ENCODE measurements around the gene MUC22. TPM values are rescaled to one million over a fixed set of nuclear protein-coding genes. Genes with fewer than 3 reads are reported as not detected.

MUC22 gene
- total RNA-seq, 1 experiment from 2014 or later, result not detected

- H3K79me2 ChIP-seq (ENCODE audit: low read length), result no peaks in the 10 kb centered on the region
- H3K36me3 ChIP-seq (ENCODE audit: low read depth, low read length), result no peaks in the 10 kb centered on the region
- H2AFZ ChIP-seq (ENCODE audit: low read length), result no peak overlapping the region
- ChIA-PET CTCF (no interaction called here), POLR2A (ENCODE audit: unreplicated experiment) (no interaction called here)
- no peak overlapping the region for H3K4me2 ChIP-seq (ENCODE audit: low read length)
- no peaks in the 10 kb centered on the region for H3K9me3 ChIP-seq (ENCODE audit: low read length)
- intact Hi-C loops (cut with micrococcal nuclease), result loop anchor here (10.0 kb wide), 1 partner anchor 51 kb away; the partner anchor contains the start of gene SFTA2
- no peak for DNase-seq
- H3K4me1 ChIP-seq (ENCODE audit: insufficient read depth, low read length), result 0 out of 2 replicates have a peak, but pooled peaks cover 3% of the 10 kb centered on the region
- H3K27me3 ChIP-seq (ENCODE audit: low read length), result no peaks in the 10 kb centered on the region
- H3K9me2 ChIP-seq (replicated peaks; ENCODE audit: low read length), result no peaks in the 10 kb centered on the region
- no peaks in the 10 kb centered on the region for H4K20me1 ChIP-seq (ENCODE audit: low read length)
- BruUV-seq (replicated peaks), result no TSS peak
- H3K9ac ChIP-seq (ENCODE audit: low read length), result no peak overlapping the region
- H3K4me3 ChIP-seq (ENCODE audit: low read length), result no peak overlapping the region
- H3K27ac ChIP-seq (ENCODE audit: low read length), result no peak overlapping the region
- H3F3A ChIP-seq (ENCODE audit: low read length, unreplicated experiment), result no peaks in the 10 kb centered on the region
- no peak for ATAC-seq
- no peak for TF ChIP-seq EZH2 (IDR thresholded peaks at IDR 0.05; ENCODE audit: low read length, unreplicated experiment)
- no peak for TF ChIP-seq EZH2phosphoT487 (IDR thresholded peaks at IDR 0.05; ENCODE audit: borderline replicate concordance, low read length)
- TF ChIP-seq CTCF (conservative IDR thresholded peaks at IDR 0.05; ENCODE audit: low read depth, low read length), result no peak
Measured at GRCh38 chr6:30985490-30985889, 24.8 kb upstream of the MUC22 start.

GRCh38 chr6:30987304-30987703 lies 23.0 kb upstream of the MUC22 start:
- H3K9me2 ChIP-seq (replicated peaks; ENCODE audit: low read length), result no peaks in the 10 kb centered on the region
- H3K4me1 ChIP-seq (ENCODE audit: insufficient read depth, low read length), result no peaks in the 10 kb centered on the region
- POLR2A ChIA-PET (ENCODE audit: unreplicated experiment), result no interaction called here
- H4K20me1 ChIP-seq (ENCODE audit: low read length), result no peaks in the 10 kb centered on the region
- CTCF ChIA-PET, result no interaction called here
- DNase-seq (no peak), ATAC-seq (no peak)
- no peaks in the 10 kb centered on the region for H3F3A ChIP-seq (ENCODE audit: low read length, unreplicated experiment)
- no peak overlapping the region for H3K9ac ChIP-seq (ENCODE audit: low read length)
- BruUV-seq (replicated peaks), result no TSS peak
- no peaks in the 10 kb centered on the region for H3K36me3 ChIP-seq (ENCODE audit: low read depth, low read length)
- H3K79me2 ChIP-seq (ENCODE audit: low read length), result no peaks in the 10 kb centered on the region
- no peak overlapping the region for H2AFZ ChIP-seq (ENCODE audit: low read length)
- no peak overlapping the region for H3K27ac ChIP-seq (ENCODE audit: low read length)
- H3K27me3 ChIP-seq (ENCODE audit: low read length), result no peaks in the 10 kb centered on the region
- H3K4me2 ChIP-seq (ENCODE audit: low read length), result no peak overlapping the region
- H3K9me3 ChIP-seq (ENCODE audit: low read length), result no peaks in the 10 kb centered on the region
- TF ChIP-seq EZH2 (IDR thresholded peaks at IDR 0.05; ENCODE audit: low read length, unreplicated experiment), result no peak
- no peak for TF ChIP-seq EZH2phosphoT487 (IDR thresholded peaks at IDR 0.05; ENCODE audit: borderline replicate concordance, low read length)
- TF ChIP-seq CTCF (conservative IDR thresholded peaks at IDR 0.05; ENCODE audit: low read depth, low read length), result no peak
- H3K4me3 ChIP-seq (ENCODE audit: low read length), result no peak overlapping the region
- intact Hi-C loops (cut with micrococcal nuclease), result loop anchor here (10.0 kb wide), 1 partner anchor 53 kb away; the partner anchor contains the start of gene SFTA2

DNA sequence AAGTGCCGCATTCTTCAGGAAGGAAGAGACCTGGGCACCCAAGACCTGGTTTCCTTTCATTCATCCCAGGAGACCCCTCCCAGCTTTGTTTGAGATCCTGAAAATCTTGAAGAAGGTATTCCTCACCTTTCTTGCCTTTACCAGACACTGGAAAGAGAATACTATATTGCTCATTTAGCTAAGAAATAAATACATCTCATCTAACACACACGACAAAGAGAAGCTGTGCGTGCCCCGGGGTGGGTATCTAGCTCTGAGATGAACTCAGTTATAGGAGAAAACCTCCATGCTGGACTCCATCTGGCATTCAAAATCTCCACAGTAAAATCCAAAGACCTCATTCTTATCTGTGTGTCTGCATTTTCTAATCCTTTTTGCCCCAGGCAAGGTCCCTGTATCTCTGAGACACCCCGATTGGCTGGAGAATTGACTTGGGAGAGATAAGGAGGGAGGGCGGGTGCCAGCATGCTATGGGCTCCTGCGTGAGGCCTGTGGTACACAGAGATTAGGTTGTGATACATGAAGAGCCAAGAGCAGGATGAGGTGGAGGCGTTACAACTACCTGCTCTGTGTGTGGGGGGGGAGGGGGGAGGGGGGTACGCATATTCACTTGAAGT lies 22.0 kb upstream of the MUC22 start:
- no peaks in the 10 kb centered on the region for H3K79me2 ChIP-seq (ENCODE audit: low read length)
- H3K27me3 ChIP-seq (ENCODE audit: low read length), result no peaks in the 10 kb centered on the region
- H3K4me3 ChIP-seq (ENCODE audit: low read length), result no peak overlapping the region
- H3K9ac ChIP-seq (ENCODE audit: low read length), result no peak overlapping the region
- no peak overlapping the region for H3K27ac ChIP-seq (ENCODE audit: low read length)
- POLR2A ChIA-PET (ENCODE audit: unreplicated experiment), result no interaction called here
- no peak overlapping the region for H3K4me2 ChIP-seq (ENCODE audit: low read length)
- H2AFZ ChIP-seq (ENCODE audit: low read length), result no peak overlapping the region
- intact Hi-C loops (cut with micrococcal nuclease), result loop anchor here (10.0 kb wide), 1 partner anchor 54 kb away; the partner anchor contains the start of gene SFTA2
- no peak for ATAC-seq
- no peaks in the 10 kb centered on the region for H3K4me1 ChIP-seq (ENCODE audit: insufficient read depth, low read length)
- no peaks in the 10 kb centered on the region for H3K9me3 ChIP-seq (ENCODE audit: low read length)
- H3K9me2 ChIP-seq (replicated peaks; ENCODE audit: low read length), result no peaks in the 10 kb centered on the region
- H4K20me1 ChIP-seq (ENCODE audit: low read length), result no peaks in the 10 kb centered on the region
- CTCF ChIA-PET, result no interaction called here
- TF ChIP-seq CTCF (conservative IDR thresholded peaks at IDR 0.05; ENCODE audit: low read depth, low read length), result no peak
- no peak for TF ChIP-seq EZH2 (IDR thresholded peaks at IDR 0.05; ENCODE audit: low read length, unreplicated experiment)
- no peak for TF ChIP-seq EZH2phosphoT487 (IDR thresholded peaks at IDR 0.05; ENCODE audit: borderline replicate concordance, low read length)
- no peaks in the 10 kb centered on the region for H3K36me3 ChIP-seq (ENCODE audit: low read depth, low read length)
- H3F3A ChIP-seq (ENCODE audit: low read length, unreplicated experiment), result no peaks in the 10 kb centered on the region
- DNase-seq, result no peak
- no TSS peak for BruUV-seq (replicated peaks)
